ENCODE data around the gene ADGRB2. TPM values are rescaled to one million over a fixed set of nuclear protein-coding genes. Genes with fewer than 3 reads are reported as not detected.

ADGRB2 gene
- total RNA-seq, 4 donors from 2014 or later, result 2.4 to 14.3 (median 9.8) TPM

DNA sequence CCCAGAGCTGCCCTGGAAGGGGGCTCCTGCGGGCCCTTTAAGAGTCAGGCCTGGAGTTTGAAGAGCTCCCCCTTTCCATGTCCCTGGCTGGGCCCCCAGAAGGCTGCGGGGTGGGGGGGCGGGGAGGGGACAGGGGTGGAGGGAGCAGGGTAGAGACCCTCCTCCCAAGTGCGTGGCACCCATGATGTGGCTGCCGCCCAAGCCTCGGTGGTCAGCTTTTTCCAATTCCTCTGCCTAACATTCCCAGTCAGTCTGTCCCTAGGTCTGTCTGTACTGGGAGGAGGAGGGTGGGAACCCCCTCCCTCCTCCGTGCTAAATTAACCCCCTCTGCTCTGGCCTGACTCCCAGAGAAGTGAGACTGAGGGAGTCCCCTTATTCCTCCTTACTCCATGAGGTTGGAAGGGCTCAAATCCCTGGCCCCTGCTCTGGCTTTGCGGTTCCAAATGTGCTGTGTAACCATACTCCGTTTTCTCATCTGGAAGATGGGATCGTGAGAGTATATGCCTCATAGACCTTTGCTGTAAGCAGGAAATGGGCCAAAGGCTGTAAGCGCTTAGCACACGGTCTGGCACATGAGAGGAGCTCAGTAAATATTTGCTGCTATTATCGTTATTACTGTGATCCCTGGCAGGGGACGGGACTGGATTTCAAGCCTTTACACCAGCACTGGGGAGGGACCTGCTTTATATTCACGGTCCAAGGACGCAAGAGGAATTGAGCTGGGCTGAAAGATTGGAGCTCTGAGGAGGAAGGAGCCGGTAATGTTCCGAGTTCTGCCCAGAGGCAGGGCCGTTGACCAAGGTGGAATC lies 59.7 kb downstream of the ADGRB2 start:
- WGBS, 2 donors, result 33 to 37% methylated on average over 13 to 16 of the region's 19 CpGs
- intact Hi-C loops (cut with DNase I), result loop anchor here (5.0 kb wide), 1 partner anchor 37 kb away; no protein-coding TSS in a partner anchor

DNA sequence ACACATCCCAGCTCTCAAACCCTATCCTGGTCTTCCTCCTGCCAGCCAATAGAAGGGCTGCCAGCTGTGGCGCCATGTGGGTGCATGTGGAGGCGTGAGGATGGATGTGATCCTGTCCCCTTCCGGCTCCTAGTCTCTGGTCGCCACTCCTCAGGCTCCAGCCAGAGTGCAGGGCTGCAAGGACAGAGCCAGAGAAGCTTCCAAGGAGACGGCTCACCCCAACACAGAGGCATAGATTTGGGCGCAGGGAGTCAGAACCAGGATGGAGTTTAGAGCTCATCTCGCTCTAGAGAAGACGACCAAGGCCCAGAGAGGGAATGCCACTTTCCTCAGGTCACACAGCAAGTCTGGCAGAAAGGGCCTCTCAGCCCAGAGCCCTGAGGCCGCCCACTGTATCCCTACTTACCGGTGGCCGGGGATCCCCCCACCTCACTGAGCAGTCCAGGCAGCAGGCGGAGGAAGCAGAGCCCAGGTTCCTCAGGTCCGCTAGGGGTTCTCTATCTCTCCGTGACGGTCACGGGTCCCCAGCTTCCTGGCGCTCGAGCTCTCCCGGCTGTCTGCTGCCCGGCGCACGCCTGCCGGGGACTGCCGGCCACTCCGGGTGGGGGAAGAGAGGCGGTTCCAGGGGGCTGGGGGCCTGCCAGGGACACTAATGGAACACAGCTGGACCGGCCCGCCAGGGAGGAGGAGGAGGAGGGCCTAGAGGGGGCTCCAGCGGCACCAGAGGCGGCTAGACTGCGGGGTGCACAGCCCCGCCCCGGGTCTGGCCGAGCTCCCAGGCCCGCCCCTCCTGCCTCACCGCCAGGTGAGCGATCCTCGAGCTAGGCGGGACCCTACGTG lies 60.5 kb downstream of the ADGRB2 start, which contains the start of gene COL16A1:
Gene COL16A1, minus strand, starts transcription at position 587 of the 840 bp plus-strand sequence. CDS start 1,824 bp downstream, outside the sequence.
- Histone ChIP-seq H3K27me3 (no peaks in the 10 kb centered on the region), H3K36me3 (no peaks in the 10 kb centered on the region), H3K27ac (peak within 1 kb of the TSS; percentile 37 to 81 (median 74)), H3K9me3 (no peaks in the 10 kb centered on the region), H3K4me1 (peaks cover 18 to 46% of the 10 kb centered on the region in 2 donors), H3K4me3 (replicated peaks in 1 of 3) (peak within 1 kb of the TSS in 2 of 3 donors; percentile 3 to 29)
- intact Hi-C loops (cut with DNase I), result no loop called here
- TF ChIP-seq POLR2A (IDR thresholded peaks at IDR 0.05), result peak in 1 of 2 donors; percentile 48
- TF ChIP-seq, protein P1, sequence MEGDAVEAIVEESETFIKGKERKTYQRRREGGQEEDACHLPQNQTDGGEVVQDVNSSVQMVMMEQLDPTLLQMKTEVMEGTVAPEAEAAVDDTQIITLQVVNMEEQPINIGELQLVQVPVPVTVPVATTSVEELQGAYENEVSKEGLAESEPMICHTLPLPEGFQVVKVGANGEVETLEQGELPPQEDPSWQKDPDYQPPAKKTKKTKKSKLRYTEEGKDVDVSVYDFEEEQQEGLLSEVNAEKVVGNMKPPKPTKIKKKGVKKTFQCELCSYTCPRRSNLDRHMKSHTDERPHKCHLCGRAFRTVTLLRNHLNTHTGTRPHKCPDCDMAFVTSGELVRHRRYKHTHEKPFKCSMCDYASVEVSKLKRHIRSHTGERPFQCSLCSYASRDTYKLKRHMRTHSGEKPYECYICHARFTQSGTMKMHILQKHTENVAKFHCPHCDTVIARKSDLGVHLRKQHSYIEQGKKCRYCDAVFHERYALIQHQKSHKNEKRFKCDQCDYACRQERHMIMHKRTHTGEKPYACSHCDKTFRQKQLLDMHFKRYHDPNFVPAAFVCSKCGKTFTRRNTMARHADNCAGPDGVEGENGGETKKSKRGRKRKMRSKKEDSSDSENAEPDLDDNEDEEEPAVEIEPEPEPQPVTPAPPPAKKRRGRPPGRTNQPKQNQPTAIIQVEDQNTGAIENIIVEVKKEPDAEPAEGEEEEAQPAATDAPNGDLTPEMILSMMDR (IDR thresholded peaks at IDR 0.05), result peak in 3 of 6 experiments; percentile 32 to 54 (median 34)
- peak; percentile 87 to 88 for DNase-seq
- 32 to 80% methylated on average over 8 to 14 of the region's 40 CpGs for WGBS, 2 donors

More for the DNA sequence above, 59.7 kb downstream of the ADGRB2 start:
- no peaks in the 10 kb centered on the region for H3K36me3 ChIP-seq
- peak in 1 of 2 donors; percentile 10 for DNase-seq
- peaks cover 18 to 46% of the 10 kb centered on the region in 2 donors for H3K4me1 ChIP-seq
- peak overlapping the region; percentile 37 to 81 (median 74) for H3K27ac ChIP-seq
- no peaks in the 10 kb centered on the region for H3K27me3 ChIP-seq
- H3K4me3 ChIP-seq (replicated peaks in 1 of 3), result peak overlapping the region in 1 of 3 donors; percentile 29
- no peaks in the 10 kb centered on the region for H3K9me3 ChIP-seq
- TF ChIP-seq, protein P1 (IDR thresholded peaks at IDR 0.05), result no peak
- TF ChIP-seq POLR2A (IDR thresholded peaks at IDR 0.05), result no peak

GRCh38 chr1:31702836-31703404 lies 61.2 kb downstream of the ADGRB2 start:
- no peaks in the 10 kb centered on the region for H3K36me3 ChIP-seq
- DNase-seq, result no peak
- H3K27ac ChIP-seq, result peak overlapping the region; percentile 37 to 81 (median 74)
- peak overlapping the region in 1 of 3 donors; percentile 29 for H3K4me3 ChIP-seq (replicated peaks in 1 of 3)
- WGBS, 2 donors, result 81 to 87% methylated on average over 6 to 8 of the region's 8 CpGs
- no peaks in the 10 kb centered on the region for H3K27me3 ChIP-seq
- H3K9me3 ChIP-seq, result no peaks in the 10 kb centered on the region
- TF ChIP-seq POLR2A (IDR thresholded peaks at IDR 0.05), result no peak
- TF ChIP-seq, protein P1 (IDR thresholded peaks at IDR 0.05), result no peak
- intact Hi-C loops (cut with DNase I), result no loop called here
- peaks cover 18 to 46% of the 10 kb centered on the region in 2 donors for H3K4me1 ChIP-seq

GRCh38 chr1:31701091-31701736 lies 62.9 kb downstream of the ADGRB2 start:
- intact Hi-C loops (cut with DNase I), result no loop called here
- peaks cover 18 to 53% of the 10 kb centered on the region in 2 donors for H3K4me1 ChIP-seq
- H3K9me3 ChIP-seq, result no peaks in the 10 kb centered on the region
- DNase-seq, result peak; percentile 67
- H3K27ac ChIP-seq, result peak overlapping the region; percentile 34 to 64 (median 39)
- H3K27me3 ChIP-seq, result no peaks in the 10 kb centered on the region
- H3K36me3 ChIP-seq, result no peaks in the 10 kb centered on the region
- H3K4me3 ChIP-seq (replicated peaks in 1 of 3), result no peak overlapping the region
- TF ChIP-seq, protein P1 (IDR thresholded peaks at IDR 0.05), result no peak
- no peak for TF ChIP-seq POLR2A (IDR thresholded peaks at IDR 0.05)
- WGBS, 2 donors, result 51 to 76% methylated on average over 10 of the region's 10 CpGs
